HepG2 (cell line): Measurements from ENCODE around the gene THADA. TPM values are rescaled to one million over a fixed set of nuclear protein-coding genes. Genes with fewer than 3 reads are reported as not detected.

ENCODE experiments used
- ARID4A ChIP-seq: sonication (generic); formaldehyde crosslinking; IDR thresholded peaks from 2 replicates; pipeline ENCODE4 v1.5.0; 2020; ENCODE audit warnings: mild to moderate bottlenecking, missing genetic modification reagents, borderline replicate concordance
- ATAD3A ChIP-seq: sonication (generic); formaldehyde crosslinking; IDR thresholded peaks from 2 replicates; pipeline ENCODE4 v1.4.0; 2020; ENCODE audit warnings: missing genetic modification reagents
- FOXJ3 ChIP-seq: sonication (generic); formaldehyde crosslinking; IDR thresholded peaks from 2 replicates; pipeline ENCODE4 v1.4.0; 2020; ENCODE audit warnings: missing genetic modification reagents, mild to moderate bottlenecking, borderline replicate concordance
- KDM5A ChIP-seq: fragments of 200-600 bp; sonication (generic); IDR thresholded peaks from 2 replicates; pipeline ENCODE4 v1.7.0; 2018; ENCODE audit warnings: antibody characterized with exemption, mild to moderate bottlenecking, low read length, borderline replicate concordance
- NCOR1 ChIP-seq: fragments of 200-600 bp; sonication (generic); IDR thresholded peaks from 2 replicates; pipeline ENCODE4 v1.7.0; 2017; ENCODE audit warnings: antibody characterized with exemption, low read length, borderline replicate concordance
- PHF5A ChIP-seq: IDR thresholded peaks from one replicate; pipeline ENCODE4 v1.6.1; 2018; ENCODE audit warnings: low read depth, missing genetic modification reagents; ENCODE audit not compliant: unreplicated experiment
- POGZ ChIP-seq: sonication (generic); formaldehyde crosslinking; IDR thresholded peaks from 2 replicates; pipeline ENCODE4 v1.4.0; 2020; ENCODE audit warnings: mild to moderate bottlenecking, missing genetic modification reagents
- ZFP37 ChIP-seq: sonication (generic); formaldehyde crosslinking; IDR thresholded peaks from 2 replicates; pipeline ENCODE4 v1.4.0; 2020; ENCODE audit warnings: missing genetic modification reagents, borderline replicate concordance
- ZMYM2 ChIP-seq: sonication (generic); formaldehyde crosslinking; IDR thresholded peaks from 2 replicates; pipeline ENCODE4 v1.8.0; 2022; ENCODE audit warnings: mild to moderate bottlenecking, missing genetic modification reagents
- ZMYM4 ChIP-seq: sonication (generic); formaldehyde crosslinking; IDR thresholded peaks from 2 replicates; pipeline ENCODE4 v1.8.1; 2023; ENCODE audit warnings: mild to moderate bottlenecking, missing genetic modification reagents
- ZNF232 ChIP-seq: sonication (generic); formaldehyde crosslinking; IDR thresholded peaks from 2 replicates; pipeline ENCODE4 v1.4.0; 2020; ENCODE audit warnings: missing genetic modification reagents, borderline replicate concordance
- ZNF260 ChIP-seq: sonication (generic); formaldehyde crosslinking; IDR thresholded peaks from 2 replicates; pipeline ENCODE4 v1.4.0; 2020; ENCODE audit warnings: missing genetic modification reagents, low read depth, mild to moderate bottlenecking, borderline replicate concordance
- ZNF775 ChIP-seq: sonication (generic); formaldehyde crosslinking; IDR thresholded peaks from 2 replicates; pipeline ENCODE4 v1.4.0; 2020; ENCODE audit warnings: missing genetic modification reagents, mild to moderate bottlenecking, moderate library complexity, borderline replicate concordance
- polyA plus RNA-seq, 8 experiments: library from polyadenylated mRNA; depleted of rRNA in 3 of 8; stranded (reverse) in 7 of 8; unstranded in 1 of 8; fragments of >200 nt; fragmentation: Illumina TruSeq in 4 of 8; extraction: Trizol in 4 of 8; gene quantifications; 2 replicates each; pipeline versions ENCODE4 v1.2.1 to v1.2.3, GENCODE V29; 2011 to 2016; ENCODE audit warnings: low read depth in 4 of 8, missing spikeins in 1 of 8, mixed read lengths in 1 of 8; ENCODE audit not compliant: insufficient read depth in 1 of 8
- total RNA-seq, 5 experiments: library from RNA; depleted of rRNA; stranded (reverse); fragments of >200 nt; fragmentation: Illumina TruSeq; extraction: Trizol; gene quantifications; 2 replicates each; pipeline ENCODE4 v1.2.3, GENCODE V29; 2016; ENCODE audit warnings: low read depth in 1 of 5
- TF ChIP-seq, protein P1 (sequence below): sonication (generic); formaldehyde crosslinking; IDR thresholded peaks from 2 replicates; pipeline ENCODE4 v1.8.0; 2022; ENCODE audit warnings: missing genetic modification reagents, mild to moderate bottlenecking, borderline replicate concordance
- TF ChIP-seq, protein P2 (sequence below): sonication (generic); formaldehyde crosslinking; IDR thresholded peaks from 2 replicates; pipeline ENCODE4 v1.8.0; 2022; ENCODE audit warnings: missing genetic modification reagents, mild to moderate bottlenecking, moderate library complexity, borderline replicate concordance
- TF ChIP-seq, protein P3 (sequence below): sonication (generic); formaldehyde crosslinking; IDR thresholded peaks from 2 replicates; pipeline ENCODE4 v1.8.0; 2022; ENCODE audit warnings: low read depth, missing genetic modification reagents

Gene THADA
- total and polyA plus RNA-seq, 2 of the 13 experiments (the other 11 are each of a cell fraction or from before 2014, with no cell fraction given): 12.7 to 21.7 TPM

- TF ChIP-seq ARID4A (CRISPR knock-in tag) (no peak), ZNF260 (CRISPR knock-in tag) (no peak), ZFP37 (CRISPR knock-in tag) (no peak), ZNF775 (no peak), PHF5A (no peak), FOXJ3 (CRISPR knock-in tag) (peak; percentile 45; the same call in 1 of the 2 replicates), ZNF232 (CRISPR knock-in tag) (no peak), ZMYM2 (CRISPR knock-in tag) (no peak), NCOR1 (no peak), POGZ (0 out of 2 replicates have a peak, but pooled peaks have one; percentile 46), ATAD3A (no peak), KDM5A (no peak), ZMYM4 (CRISPR knock-in tag) (peak; percentile 69)
- TF ChIP-seq, protein P1, sequence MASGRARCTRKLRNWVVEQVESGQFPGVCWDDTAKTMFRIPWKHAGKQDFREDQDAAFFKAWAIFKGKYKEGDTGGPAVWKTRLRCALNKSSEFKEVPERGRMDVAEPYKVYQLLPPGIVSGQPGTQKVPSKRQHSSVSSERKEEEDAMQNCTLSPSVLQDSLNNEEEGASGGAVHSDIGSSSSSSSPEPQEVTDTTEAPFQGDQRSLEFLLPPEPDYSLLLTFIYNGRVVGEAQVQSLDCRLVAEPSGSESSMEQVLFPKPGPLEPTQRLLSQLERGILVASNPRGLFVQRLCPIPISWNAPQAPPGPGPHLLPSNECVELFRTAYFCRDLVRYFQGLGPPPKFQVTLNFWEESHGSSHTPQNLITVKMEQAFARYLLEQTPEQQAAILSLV (CRISPR knock-in tag): no peak
- TF ChIP-seq, protein P2, sequence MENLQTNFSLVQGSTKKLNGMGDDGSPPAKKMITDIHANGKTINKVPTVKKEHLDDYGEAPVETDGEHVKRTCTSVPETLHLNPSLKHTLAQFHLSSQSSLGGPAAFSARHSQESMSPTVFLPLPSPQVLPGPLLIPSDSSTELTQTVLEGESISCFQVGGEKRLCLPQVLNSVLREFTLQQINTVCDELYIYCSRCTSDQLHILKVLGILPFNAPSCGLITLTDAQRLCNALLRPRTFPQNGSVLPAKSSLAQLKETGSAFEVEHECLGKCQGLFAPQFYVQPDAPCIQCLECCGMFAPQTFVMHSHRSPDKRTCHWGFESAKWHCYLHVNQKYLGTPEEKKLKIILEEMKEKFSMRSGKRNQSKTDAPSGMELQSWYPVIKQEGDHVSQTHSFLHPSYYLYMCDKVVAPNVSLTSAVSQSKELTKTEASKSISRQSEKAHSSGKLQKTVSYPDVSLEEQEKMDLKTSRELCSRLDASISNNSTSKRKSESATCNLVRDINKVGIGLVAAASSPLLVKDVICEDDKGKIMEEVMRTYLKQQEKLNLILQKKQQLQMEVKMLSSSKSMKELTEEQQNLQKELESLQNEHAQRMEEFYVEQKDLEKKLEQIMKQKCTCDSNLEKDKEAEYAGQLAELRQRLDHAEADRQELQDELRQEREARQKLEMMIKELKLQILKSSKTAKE (CRISPR knock-in tag): no peak
- TF ChIP-seq, protein P3, sequence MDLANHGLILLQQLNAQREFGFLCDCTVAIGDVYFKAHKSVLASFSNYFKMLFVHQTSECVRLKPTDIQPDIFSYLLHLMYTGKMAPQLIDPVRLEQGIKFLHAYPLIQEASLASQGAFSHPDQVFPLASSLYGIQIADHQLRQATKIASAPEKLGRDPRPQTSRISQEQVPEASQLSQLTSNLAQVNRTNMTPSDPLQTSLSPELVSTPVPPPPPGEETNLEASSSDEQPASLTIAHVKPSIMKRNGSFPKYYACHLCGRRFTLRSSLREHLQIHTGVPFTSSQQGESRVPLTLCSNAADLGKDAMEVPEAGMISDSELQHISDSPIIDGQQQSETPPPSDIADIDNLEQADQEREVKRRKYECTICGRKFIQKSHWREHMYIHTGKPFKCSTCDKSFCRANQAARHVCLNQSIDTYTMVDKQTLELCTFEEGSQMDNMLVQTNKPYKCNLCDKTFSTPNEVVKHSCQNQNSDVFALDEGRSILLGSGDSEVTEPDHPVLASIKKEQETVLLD: no peak
These were observed 263.2 kb downstream of the THADA start (continued) for GRCh38 chr2:43332653-43333052.
